ENCODE measurements around the gene PCDHGA3.
"Not testable (repeated sequence)": the region's sequence is repeated elsewhere in the genome, so short reads cannot be mapped to it uniquely, and the experiment has no call there.

Gene PCDHGA3

GRCh38 chr5:141343242-141343952, at the start of gene PCDHGA3:
TSS of gene PCDHGA3 (plus strand) at chr5:141343829. CDS start at chr5:141344034, 205 bp downstream.
- H3K4me3 ChIP-seq, result no peak within 1 kb of the TSS
- H3K36me3 ChIP-seq (ENCODE audit: insufficient read depth, low read length), result no peaks in the 10 kb centered on the region
- H3K9ac ChIP-seq (ENCODE audit: insufficient read length), result no peak within 1 kb of the TSS
- no peaks in the 10 kb centered on the region for H3K9me3 ChIP-seq (ENCODE audit: low read depth, low read length)
- DNase-seq (ENCODE audit: low read depth, low spot score), result no peak
- TF ChIP-seq EZH2 (IDR thresholded peaks at IDR 0.05) (no peak), FOXP2 (optimal IDR thresholded peaks at IDR 0.05; ENCODE audit: control extremely low read depth, extremely low read length, insufficient read depth) (no peak), POLR2AphosphoS5 (IDR thresholded peaks at IDR 0.05; ENCODE audit: borderline replicate concordance, low read depth, low read length) (no peak)
- no peak within 1 kb of the TSS for H3K27ac ChIP-seq

GRCh38 chr5:141298376-141298775, 45.3 kb upstream of the PCDHGA3 start:
- H3K9ac ChIP-seq (ENCODE audit: insufficient read length), result no peak overlapping the region
- TF ChIP-seq POLR2AphosphoS5 (IDR thresholded peaks at IDR 0.05; ENCODE audit: borderline replicate concordance, low read depth, low read length) (no peak), EZH2 (IDR thresholded peaks at IDR 0.05) (no peak), FOXP2 (optimal IDR thresholded peaks at IDR 0.05; ENCODE audit: control extremely low read depth, extremely low read length, insufficient read depth) (no peak)
- no peak overlapping the region for H3K27ac ChIP-seq
- H3K4me3 ChIP-seq, result no peak overlapping the region
- no peak for DNase-seq (ENCODE audit: low read depth, low spot score)
- H3K36me3 ChIP-seq (ENCODE audit: insufficient read depth, low read length), result no peaks in the 10 kb centered on the region
- H3K9me3 ChIP-seq (ENCODE audit: low read depth, low read length), result peaks cover 7% of the 10 kb centered on the region

- H3K36me3 ChIP-seq (ENCODE audit: insufficient read depth, low read length), result no peaks in the 10 kb centered on the region
- TF ChIP-seq POLR2AphosphoS5 (IDR thresholded peaks at IDR 0.05; ENCODE audit: borderline replicate concordance, low read depth, low read length), result no peak
- H3K27ac ChIP-seq, result no peak within 1 kb of the TSS
- H3K4me3 ChIP-seq, result no peak within 1 kb of the TSS
- DNase-seq (ENCODE audit: low read depth, low spot score), result no peak
- H3K9me3 ChIP-seq (ENCODE audit: low read depth, low read length), result peaks cover 4% of the 10 kb centered on the region; the same call in 1 of the 2 replicates
- H3K9ac ChIP-seq (ENCODE audit: insufficient read length), result no peak within 1 kb of the TSS
Observed at GRCh38 chr5:141303756-141304155, 39.9 kb upstream of the PCDHGA3 start, which contains the start of gene SLC25A2. TSS of gene SLC25A2 (minus strand) at chr5:141304049. CDS start at chr5:141303865, 184 bp downstream.

- no peak overlapping the region for H3K4me3 ChIP-seq
- no peaks in the 10 kb centered on the region for H3K36me3 ChIP-seq (ENCODE audit: insufficient read depth, low read length)
- DNase-seq (ENCODE audit: low read depth, low spot score), result no peak
- TF ChIP-seq POLR2AphosphoS5 (IDR thresholded peaks at IDR 0.05; ENCODE audit: borderline replicate concordance, low read depth, low read length), result no peak
- TF ChIP-seq EZH2 (IDR thresholded peaks at IDR 0.05), result no peak
- no peak for TF ChIP-seq FOXP2 (optimal IDR thresholded peaks at IDR 0.05; ENCODE audit: control extremely low read depth, extremely low read length, insufficient read depth)
- H3K27ac ChIP-seq, result no peak overlapping the region
- peaks cover 10% of the 10 kb centered on the region for H3K9me3 ChIP-seq (ENCODE audit: low read depth, low read length)
- H3K9ac ChIP-seq (ENCODE audit: insufficient read length), result no peak overlapping the region
Observed at GRCh38 chr5:141306630-141307029, 37.0 kb upstream of the PCDHGA3 start.

- H3K27ac ChIP-seq, result no peak overlapping the region
- peaks cover 29% of the 10 kb centered on the region for H3K9me3 ChIP-seq (ENCODE audit: low read depth, low read length)
- TF ChIP-seq EZH2 (IDR thresholded peaks at IDR 0.05) (no peak), FOXP2 (optimal IDR thresholded peaks at IDR 0.05; ENCODE audit: control extremely low read depth, extremely low read length, insufficient read depth) (no peak), POLR2AphosphoS5 (IDR thresholded peaks at IDR 0.05; ENCODE audit: borderline replicate concordance, low read depth, low read length) (no peak)
- no peak for DNase-seq (ENCODE audit: low read depth, low spot score)
- no peak overlapping the region for H3K4me3 ChIP-seq
- peaks cover 47% of the 10 kb centered on the region for H3K36me3 ChIP-seq (ENCODE audit: insufficient read depth, low read length)
- no peak overlapping the region for H3K9ac ChIP-seq (ENCODE audit: insufficient read length)
Observed at GRCh38 chr5:141313711-141314110, 29.9 kb upstream of the PCDHGA3 start.

- not testable (repeated sequence) for H3K4me3 ChIP-seq; H3K27ac ChIP-seq; DNase-seq (ENCODE audit: low read depth, low spot score); H3K9ac ChIP-seq (ENCODE audit: insufficient read length)
- H3K36me3 ChIP-seq (ENCODE audit: insufficient read depth, low read length), result peaks cover 60% of the 10 kb centered on the region
- peaks cover 37% of the 10 kb centered on the region for H3K9me3 ChIP-seq (ENCODE audit: low read depth, low read length)
Observed at GRCh38 chr5:141316963-141317362, 26.7 kb upstream of the PCDHGA3 start.

- Histone ChIP-seq H3K36me3 (ENCODE audit: insufficient read depth, low read length) (peaks cover 54% of the 10 kb centered on the region), H3K9ac (ENCODE audit: insufficient read length) (no peak overlapping the region), H3K9me3 (ENCODE audit: low read depth, low read length) (peaks cover 31% of the 10 kb centered on the region), H3K4me3 (peak overlapping the region; percentile 92), H3K27ac (no peak overlapping the region)
- TF ChIP-seq EZH2 (IDR thresholded peaks at IDR 0.05), result no peak
- no peak for TF ChIP-seq POLR2AphosphoS5 (IDR thresholded peaks at IDR 0.05; ENCODE audit: borderline replicate concordance, low read depth, low read length)
- TF ChIP-seq FOXP2 (optimal IDR thresholded peaks at IDR 0.05; ENCODE audit: control extremely low read depth, extremely low read length, insufficient read depth), result no peak
- DNase-seq (ENCODE audit: low read depth, low spot score), result no peak
Observed at GRCh38 chr5:141319202-141319601, 24.4 kb upstream of the PCDHGA3 start.

GRCh38 chr5:141319699-141320098, 23.9 kb upstream of the PCDHGA3 start:
- Histone ChIP-seq H3K9me3 (ENCODE audit: low read depth, low read length) (peaks cover 30% of the 10 kb centered on the region), H3K4me3 (peak overlapping the region; percentile 92), H3K27ac (peak overlapping the region; percentile 98), H3K9ac (ENCODE audit: insufficient read length) (no peak overlapping the region), H3K36me3 (ENCODE audit: insufficient read depth, low read length) (peaks cover 51% of the 10 kb centered on the region)
- DNase-seq (ENCODE audit: low read depth, low spot score), result no peak
- TF ChIP-seq EZH2 (IDR thresholded peaks at IDR 0.05), result no peak
- no peak for TF ChIP-seq FOXP2 (optimal IDR thresholded peaks at IDR 0.05; ENCODE audit: control extremely low read depth, extremely low read length, insufficient read depth)
- no peak for TF ChIP-seq POLR2AphosphoS5 (IDR thresholded peaks at IDR 0.05; ENCODE audit: borderline replicate concordance, low read depth, low read length)
